ENCODE data around the gene TELO2.

TELO2 gene

DNA sequence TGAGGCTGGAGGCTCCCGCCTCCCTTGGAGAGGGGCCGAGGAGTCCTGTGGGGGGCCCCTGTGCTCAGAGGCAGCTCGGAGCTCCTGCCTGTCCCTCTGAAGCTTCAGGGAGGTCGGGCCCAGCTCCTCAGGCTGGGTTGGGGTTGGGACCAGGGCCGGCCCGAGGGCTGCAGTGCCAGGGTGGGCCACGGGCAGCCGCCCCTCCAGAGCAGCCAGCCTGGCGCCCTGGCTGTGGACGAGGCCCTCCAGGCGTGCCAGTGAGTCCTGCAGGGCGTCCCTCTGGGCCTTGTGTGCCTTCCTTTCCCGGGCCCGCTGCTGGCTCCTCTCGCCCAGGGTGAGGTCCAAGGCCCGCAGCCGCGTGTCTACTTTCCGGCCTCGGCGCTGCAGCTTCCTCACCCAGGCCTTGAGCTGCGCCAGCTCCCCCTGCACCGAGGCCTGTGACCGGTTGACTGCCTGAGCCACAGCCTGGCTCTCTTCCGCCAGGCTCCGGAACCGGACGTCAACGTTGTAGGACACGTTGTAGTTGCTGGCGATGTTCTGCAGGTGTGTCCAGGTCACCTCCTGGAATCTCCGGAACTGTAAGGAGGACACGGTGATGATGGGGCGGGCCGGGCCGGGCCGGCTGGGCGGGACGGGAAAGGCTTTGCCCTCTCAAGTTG, 5.6 kb upstream of the TELO2 start:
- H3K4me3 ChIP-seq (ENCODE audit: low read depth, low read length) = no peak overlapping the region
- TF ChIP-seq, protein P1, sequence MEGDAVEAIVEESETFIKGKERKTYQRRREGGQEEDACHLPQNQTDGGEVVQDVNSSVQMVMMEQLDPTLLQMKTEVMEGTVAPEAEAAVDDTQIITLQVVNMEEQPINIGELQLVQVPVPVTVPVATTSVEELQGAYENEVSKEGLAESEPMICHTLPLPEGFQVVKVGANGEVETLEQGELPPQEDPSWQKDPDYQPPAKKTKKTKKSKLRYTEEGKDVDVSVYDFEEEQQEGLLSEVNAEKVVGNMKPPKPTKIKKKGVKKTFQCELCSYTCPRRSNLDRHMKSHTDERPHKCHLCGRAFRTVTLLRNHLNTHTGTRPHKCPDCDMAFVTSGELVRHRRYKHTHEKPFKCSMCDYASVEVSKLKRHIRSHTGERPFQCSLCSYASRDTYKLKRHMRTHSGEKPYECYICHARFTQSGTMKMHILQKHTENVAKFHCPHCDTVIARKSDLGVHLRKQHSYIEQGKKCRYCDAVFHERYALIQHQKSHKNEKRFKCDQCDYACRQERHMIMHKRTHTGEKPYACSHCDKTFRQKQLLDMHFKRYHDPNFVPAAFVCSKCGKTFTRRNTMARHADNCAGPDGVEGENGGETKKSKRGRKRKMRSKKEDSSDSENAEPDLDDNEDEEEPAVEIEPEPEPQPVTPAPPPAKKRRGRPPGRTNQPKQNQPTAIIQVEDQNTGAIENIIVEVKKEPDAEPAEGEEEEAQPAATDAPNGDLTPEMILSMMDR (IDR thresholded peaks at IDR 0.05; ENCODE audit: borderline replicate concordance, insufficient read depth, low read depth, low read length) = no peak

DNA sequence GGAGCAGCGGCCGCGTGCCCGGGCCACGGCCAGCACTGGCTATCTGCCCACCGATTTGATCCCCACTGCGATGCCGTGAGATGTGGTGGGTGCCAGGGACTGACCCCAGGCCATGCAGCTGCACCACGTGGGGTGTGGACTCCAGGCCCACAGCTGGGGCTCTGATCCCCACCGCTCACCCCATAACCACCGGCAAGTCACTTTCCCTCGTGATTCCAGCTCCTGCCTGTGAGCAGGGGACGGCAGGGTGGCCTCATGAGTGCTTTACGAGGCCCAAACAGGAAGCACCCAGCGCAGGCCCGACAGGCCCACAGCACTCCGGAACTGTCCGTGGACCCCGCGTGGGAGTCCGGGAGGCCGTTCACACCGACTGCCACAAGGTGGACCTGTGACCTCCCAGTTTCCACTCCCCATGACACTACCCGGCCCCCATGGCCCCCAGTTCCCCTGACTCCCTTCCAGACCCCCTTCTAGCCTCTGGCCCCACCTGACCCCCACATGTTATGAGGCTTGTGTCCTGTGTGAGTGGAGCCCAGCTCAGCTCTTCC, 5.0 kb upstream of the TELO2 start:
- H3K4me3 ChIP-seq (ENCODE audit: low read depth, low read length) = no peak overlapping the region
- TF ChIP-seq, protein P1 (IDR thresholded peaks at IDR 0.05; ENCODE audit: borderline replicate concordance, insufficient read depth, low read depth, low read length) = no peak

DNA sequence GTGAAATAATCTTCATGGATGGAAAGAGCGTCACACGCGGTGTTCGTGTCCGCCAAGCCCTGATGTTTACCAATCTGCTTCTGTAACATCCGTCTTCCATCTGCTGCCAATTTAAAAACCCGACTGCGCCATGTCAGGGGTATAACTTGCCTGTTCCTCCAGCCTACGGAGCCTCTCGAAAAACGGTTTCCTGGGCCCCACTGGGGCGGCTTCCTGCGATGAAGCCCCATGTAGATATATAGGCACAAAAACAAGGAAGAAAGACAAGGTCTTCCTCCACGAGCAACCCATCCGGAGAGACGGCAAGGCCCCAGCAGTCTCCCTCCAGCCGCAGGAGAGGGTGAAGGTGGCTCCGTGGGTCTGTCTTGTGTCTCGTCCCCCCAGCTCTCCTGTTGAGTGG, 4.5 kb upstream of the TELO2 start, which contains the start of gene PTX4:
TSS of gene PTX4 (minus strand) at position 326 of the 400 bp plus-strand sequence. CDS start at position 291, 35 bp downstream.
- TF ChIP-seq, protein P1 (IDR thresholded peaks at IDR 0.05; ENCODE audit: borderline replicate concordance, insufficient read depth, low read depth, low read length) = no peak
- H3K4me3 ChIP-seq (ENCODE audit: low read depth, low read length) = no peak within 1 kb of the TSS

DNA sequence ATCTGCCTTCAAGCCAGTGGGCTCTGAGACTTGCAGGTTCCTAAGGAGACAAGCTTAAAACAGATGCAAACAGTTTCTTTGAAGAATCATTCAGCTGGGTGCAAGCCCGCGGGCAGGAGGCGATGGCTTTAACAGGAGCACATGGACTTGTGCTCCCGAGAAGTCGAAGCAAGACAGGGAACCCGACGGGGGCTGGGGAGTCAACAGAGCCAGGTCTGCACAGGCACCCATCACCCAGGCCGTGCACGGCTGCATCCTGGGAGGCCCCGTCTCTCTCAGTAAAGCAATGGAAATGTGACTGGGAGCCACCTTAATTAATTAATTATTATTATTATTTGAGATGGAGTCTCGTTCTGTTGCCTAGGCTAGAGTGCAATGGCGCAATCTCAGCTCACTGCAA, 4.1 kb upstream of the TELO2 start:
- H3K4me3 ChIP-seq (ENCODE audit: low read depth, low read length) = no peak overlapping the region
- TF ChIP-seq, protein P1 (IDR thresholded peaks at IDR 0.05; ENCODE audit: borderline replicate concordance, insufficient read depth, low read depth, low read length) = no peak

DNA sequence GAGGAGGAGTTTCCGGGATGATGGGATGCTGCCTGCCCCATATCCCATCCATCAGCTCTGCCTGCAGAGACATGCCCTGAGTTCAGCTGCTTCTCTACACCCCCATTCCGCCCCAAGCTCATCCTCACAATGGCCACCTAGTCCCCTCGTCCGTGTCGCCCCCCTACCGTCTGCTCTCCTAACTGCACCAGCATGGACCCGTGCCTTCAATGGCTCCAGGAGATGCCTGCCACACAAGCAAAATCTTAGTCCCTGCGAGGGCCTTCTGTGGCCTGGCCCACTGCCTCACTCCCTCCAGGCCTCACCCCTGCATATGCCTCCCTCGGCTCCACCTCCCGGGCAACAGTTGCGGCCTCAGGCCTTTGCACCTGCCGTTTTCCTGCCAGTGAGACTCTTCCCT, 1.8 kb upstream of the TELO2 start:
- TF ChIP-seq, protein P1 (IDR thresholded peaks at IDR 0.05; ENCODE audit: borderline replicate concordance, insufficient read depth, low read depth, low read length) = no peak
- H3K4me3 ChIP-seq (ENCODE audit: low read depth, low read length) = no peak overlapping the region

DNA sequence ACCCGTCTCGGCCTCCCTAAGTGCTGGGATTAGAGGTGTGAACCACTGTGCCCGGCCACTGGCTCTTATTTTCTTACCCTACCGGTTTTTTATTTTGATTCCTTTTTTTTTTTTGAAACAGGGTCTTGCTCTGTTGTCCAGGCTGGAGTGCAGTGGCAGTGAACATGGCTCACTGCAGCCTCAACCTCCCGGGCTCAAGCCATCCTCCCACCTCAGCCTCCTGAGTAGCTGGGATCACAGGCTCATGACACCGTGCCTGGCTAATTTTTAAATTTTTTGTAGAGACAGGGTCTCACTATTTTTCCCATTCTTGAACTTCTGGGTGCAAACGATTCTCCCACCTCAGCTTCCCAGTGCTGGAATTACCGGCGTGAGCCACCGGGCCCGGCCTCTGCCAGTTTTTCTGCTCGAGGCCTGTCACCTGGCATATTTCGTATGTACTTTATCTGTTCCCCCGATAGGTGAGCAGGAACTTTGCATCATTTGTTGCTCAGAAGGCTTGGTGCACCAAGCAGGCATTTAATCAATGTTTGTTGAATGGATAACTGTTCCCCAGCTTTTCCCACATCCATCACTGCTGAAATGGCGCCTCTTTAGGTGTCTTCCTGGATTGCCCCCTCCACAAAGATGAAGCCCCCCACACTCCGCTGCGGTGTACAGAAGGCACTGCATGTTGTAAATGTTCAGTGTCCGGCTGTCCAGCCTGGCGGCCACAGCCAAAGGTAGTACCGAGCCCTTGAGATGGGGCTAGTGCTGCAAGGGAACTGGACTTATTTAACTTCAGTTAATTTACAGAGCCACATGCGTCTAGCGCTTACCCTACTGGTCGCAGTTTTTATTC, 858 bp upstream of the TELO2 start:
- TF ChIP-seq, protein P1 (IDR thresholded peaks at IDR 0.05; ENCODE audit: borderline replicate concordance, insufficient read depth, low read depth, low read length) = no peak
- H3K4me3 ChIP-seq (ENCODE audit: low read depth, low read length) = peak overlapping the region; percentile 77

Measured in GM12875 (cell line).